Measurements from ENCODE around the gene PHACTR1. TPM values are rescaled to one million over a fixed set of nuclear protein-coding genes. Genes with fewer than 3 reads are reported as not detected.

Gene PHACTR1
- polyA plus RNA-seq, 1 of the 3 experiments (the other 2 are of a cell fraction): 0.12 TPM

DNA sequence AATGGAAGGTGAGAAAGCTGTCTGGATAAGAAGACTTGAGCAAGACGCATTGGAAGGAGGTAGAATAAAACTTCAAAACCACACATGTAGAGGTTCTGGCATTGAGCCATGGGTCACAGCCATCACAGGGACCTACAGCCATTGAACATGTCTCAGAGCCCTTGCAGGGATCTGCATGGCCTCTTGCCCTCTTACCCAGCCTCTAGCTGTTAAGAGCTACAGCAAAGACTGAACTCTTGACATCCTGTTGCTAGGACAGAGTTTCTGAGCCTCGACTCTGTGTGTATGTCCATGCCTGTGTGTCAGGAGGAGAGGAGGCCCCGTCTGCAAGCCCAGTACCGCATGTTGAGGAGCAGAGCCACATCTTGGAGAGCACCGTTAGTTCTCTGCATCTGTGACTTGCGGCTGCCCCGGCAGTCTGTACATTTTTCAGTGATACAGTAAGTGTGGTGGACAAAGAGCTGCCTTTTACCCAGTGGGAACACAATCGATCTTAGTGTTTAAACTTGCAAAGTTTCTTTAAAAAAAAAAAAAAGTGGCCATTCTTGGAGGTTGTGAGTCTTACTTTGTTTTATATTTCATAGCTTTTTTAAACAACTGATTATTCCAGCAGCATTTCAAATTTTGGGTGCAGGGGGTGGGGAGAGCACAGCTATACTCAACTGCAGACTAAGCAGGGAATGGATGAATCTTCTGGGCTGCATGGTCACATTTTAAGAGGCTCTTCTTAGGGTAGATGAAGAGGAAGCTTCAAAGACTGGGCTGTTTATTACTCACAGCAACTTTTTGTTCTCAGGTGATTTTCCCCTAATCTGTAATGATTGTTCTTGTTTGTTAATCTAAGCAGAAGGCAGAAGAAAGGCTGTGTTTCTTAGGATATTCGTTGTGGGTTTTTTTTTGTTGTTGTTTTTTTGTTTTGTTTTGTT lies 523.2 kb downstream of the PHACTR1 start:
- H2AFZ ChIP-seq (ENCODE audit: low read depth): no peak overlapping the region
- no peak for DNase-seq
- H3K36me3 ChIP-seq (replicated peaks in 1 of 2; ENCODE audit: control insufficient read depth in 1 of 2, insufficient read depth in 2 of 2, low read length in 1 of 2): no peaks in the 10 kb centered on the region
- H3K4me1 ChIP-seq (ENCODE audit: control insufficient read depth in 1 of 2, insufficient read depth in 2 of 2, low read depth in 1 of 2, low read length in 1 of 2): no peaks in the 10 kb centered on the region
- H3K9me3 ChIP-seq: no peaks in the 10 kb centered on the region
- H3K4me2 ChIP-seq: no peak overlapping the region
- ChIA-PET CTCF (interaction anchor here (0.5 to 1.0 kb wide), 3 partner anchors 213 to 338 kb away, joined by 3 read pairs; no protein-coding TSS in a partner anchor), POLR2A (no interaction called here)
- no peak overlapping the region for H3K9ac ChIP-seq
- TF ChIP-seq SIN3A (IDR thresholded peaks at IDR 0.05; ENCODE audit: borderline replicate concordance, low read depth, low read length): no peak
- no peak for TF ChIP-seq POLR2AphosphoS5 (IDR thresholded peaks at IDR 0.05; ENCODE audit: low read depth, low read length)
- no peak for TF ChIP-seq FOXJ3 (CRISPR knock-in tag; IDR thresholded peaks at IDR 0.05)
- no peak for TF ChIP-seq EZH2phosphoT487 (IDR thresholded peaks at IDR 0.05; ENCODE audit: borderline replicate concordance, low read depth)
- no peak for TF ChIP-seq TAF1 (IDR thresholded peaks at IDR 0.05; ENCODE audit: borderline replicate concordance, low read depth, low read length)
- TF ChIP-seq RXRA (IDR thresholded peaks at IDR 0.05; ENCODE audit: borderline replicate concordance, low read depth): no peak
- TF ChIP-seq CTCF (IDR thresholded peaks at IDR 0.05): no peak
- no peak for TF ChIP-seq ELF1 (IDR thresholded peaks at IDR 0.05)
- TF ChIP-seq YY1 (IDR thresholded peaks at IDR 0.05; ENCODE audit: low read depth): no peak
- no peak for TF ChIP-seq USF2 (IDR thresholded peaks at IDR 0.05; ENCODE audit: borderline replicate concordance, low read depth, low read length)
- TF ChIP-seq GABPA (IDR thresholded peaks at IDR 0.05; ENCODE audit: low read depth): no peak
- no peak for TF ChIP-seq CHD2 (IDR thresholded peaks at IDR 0.05; ENCODE audit: low read length, partially characterized antibody)
- no peak for TF ChIP-seq RAD21 (IDR thresholded peaks at IDR 0.05; ENCODE audit: low read length)
- no peak for TF ChIP-seq EP300 (IDR thresholded peaks at IDR 0.05; ENCODE audit: borderline replicate concordance in 1 of 2, low read depth in 1 of 2, low read length in 1 of 2)
- TF ChIP-seq FOXM1 (IDR thresholded peaks at IDR 0.05; ENCODE audit: low read depth): no peak
- TF ChIP-seq, protein P1, sequence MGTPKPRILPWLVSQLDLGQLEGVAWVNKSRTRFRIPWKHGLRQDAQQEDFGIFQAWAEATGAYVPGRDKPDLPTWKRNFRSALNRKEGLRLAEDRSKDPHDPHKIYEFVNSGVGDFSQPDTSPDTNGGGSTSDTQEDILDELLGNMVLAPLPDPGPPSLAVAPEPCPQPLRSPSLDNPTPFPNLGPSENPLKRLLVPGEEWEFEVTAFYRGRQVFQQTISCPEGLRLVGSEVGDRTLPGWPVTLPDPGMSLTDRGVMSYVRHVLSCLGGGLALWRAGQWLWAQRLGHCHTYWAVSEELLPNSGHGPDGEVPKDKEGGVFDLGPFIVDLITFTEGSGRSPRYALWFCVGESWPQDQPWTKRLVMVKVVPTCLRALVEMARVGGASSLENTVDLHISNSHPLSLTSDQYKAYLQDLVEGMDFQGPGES (IDR thresholded peaks at IDR 0.05; ENCODE audit: low read depth, low read length): no peak
- TF ChIP-seq RCOR1 (IDR thresholded peaks at IDR 0.05; ENCODE audit: low read length): no peak
- 59% methylated on average over 9 of the region's 9 CpGs for WGBS (ENCODE audit: low lambda C conversion rate)
- H3K9me2 ChIP-seq: no peaks in the 10 kb centered on the region
- no peaks in the 10 kb centered on the region for H3K79me2 ChIP-seq (ENCODE audit: insufficient read depth)
- H3K4me3 ChIP-seq (ENCODE audit: low read depth in 2 of 2, low read length in 1 of 2): no peak overlapping the region
- no peaks in the 10 kb centered on the region for H3K27me3 ChIP-seq (ENCODE audit: insufficient read depth)
- H3K27ac ChIP-seq (ENCODE audit: low read depth in 2 of 2, low read length in 1 of 2): no peak overlapping the region
- H4K20me1 ChIP-seq (ENCODE audit: insufficient read depth): no peaks in the 10 kb centered on the region
- no peaks in the 10 kb centered on the region for H3F3A ChIP-seq (replicated peaks; ENCODE audit: insufficient read depth)

All from SK-N-SH (cell line).